NCI-H2227 (cell line): ENCODE results near the gene MRPS16.
"Not testable (repeated sequence)": the region's sequence is repeated elsewhere in the genome, so short reads cannot be mapped to it uniquely, and the experiment has no call there.

Experiments used
- DNase-seq: peaks from one replicate; lab custom pipeline; 2025; ENCODE audit not compliant: unreplicated experiment; lab: John Stamatoyannopoulos, UW

The MRPS16 gene

DNA sequence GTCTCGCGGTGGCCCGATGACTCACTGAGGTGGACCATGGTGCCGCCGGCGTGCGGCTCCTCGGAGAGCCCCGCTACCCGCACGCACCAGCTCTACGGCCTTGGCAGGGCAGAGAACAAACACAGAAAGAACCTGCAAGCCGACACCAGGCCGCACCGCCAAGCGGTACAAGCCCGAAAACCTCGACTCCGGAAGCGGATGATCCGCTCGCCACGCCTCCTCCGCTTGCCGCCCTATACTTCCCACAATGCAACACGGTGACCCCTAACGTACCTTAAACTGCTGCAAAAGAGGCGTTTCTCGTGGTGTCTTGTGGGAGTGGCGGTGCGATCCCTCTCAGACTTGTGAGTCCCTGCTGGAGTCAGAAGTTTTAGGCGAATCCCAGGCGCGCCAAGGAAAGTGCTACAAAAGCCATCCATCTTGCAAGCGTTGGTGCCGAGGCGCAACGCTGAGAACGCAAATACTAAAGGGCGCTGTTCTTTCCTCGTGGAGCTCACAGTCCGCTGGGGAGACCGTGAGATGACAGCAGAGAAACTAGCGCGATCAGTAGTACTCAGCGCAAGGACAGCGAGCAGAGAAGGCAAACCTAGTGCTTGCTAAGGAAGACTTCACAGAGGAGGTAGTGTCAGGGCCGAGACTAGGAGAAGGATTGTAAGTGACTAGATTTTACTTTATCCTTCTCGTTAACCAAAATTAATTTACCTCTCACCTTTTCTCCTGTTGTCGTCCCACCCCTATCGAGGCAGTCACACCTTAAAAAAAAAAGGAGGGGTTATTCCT lies at the start of gene MRPS16:
TSS of gene MRPS16 (minus strand) at position 200 of the 780 bp plus-strand sequence. CDS start at position 38, 162 bp downstream.
- DNase-seq = peak; percentile 92

DNA sequence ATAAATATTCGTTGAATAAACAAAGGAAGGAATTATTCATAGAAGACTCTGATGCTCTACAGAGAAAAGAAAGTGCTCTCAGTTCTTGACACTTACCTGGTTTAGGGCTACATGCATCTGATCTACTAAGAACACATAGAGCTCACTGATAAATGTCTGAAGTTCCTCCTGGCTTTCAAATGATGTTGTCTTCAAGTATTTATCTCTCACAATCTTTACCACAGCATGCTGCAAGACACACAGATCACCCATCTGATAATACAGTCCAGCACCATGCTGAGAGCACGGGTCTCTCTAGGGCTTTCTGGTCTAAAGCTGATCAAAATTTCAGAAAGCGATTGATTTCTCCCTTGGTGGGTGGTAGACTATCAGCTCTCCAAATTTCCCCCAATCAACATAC lies 44.5 kb upstream of the MRPS16 start:
- no peak for DNase-seq

- DNase-seq = no peak
These were observed 41.0 kb upstream of the MRPS16 start for GRCh38 chr10:73293461-73293860.

- no peak for DNase-seq
These were observed 37.5 kb upstream of the MRPS16 start for GRCh38 chr10:73289958-73290357.

- no peak for DNase-seq
These were observed 35.0 kb upstream of the MRPS16 start for GRCh38 chr10:73287441-73287840.

DNA sequence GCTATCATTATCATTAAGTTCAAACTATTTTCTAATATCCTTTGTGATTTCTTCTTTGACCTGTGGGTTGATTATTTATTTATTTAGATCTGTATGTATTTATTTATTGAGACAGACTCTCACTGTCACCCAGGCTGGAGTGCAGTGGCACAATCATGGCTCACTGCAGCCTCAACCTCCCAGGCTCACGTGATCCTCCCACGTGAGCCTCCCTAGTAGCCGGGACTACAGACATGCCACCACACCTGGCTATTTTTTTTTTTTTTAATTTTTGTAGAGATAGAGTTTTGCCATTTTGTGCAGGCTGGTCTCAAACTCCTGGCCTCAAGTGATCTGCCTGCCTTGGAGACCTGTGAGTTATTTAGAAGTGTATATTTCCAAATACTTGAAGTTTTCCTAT lies 28.7 kb upstream of the MRPS16 start:
- no peak for DNase-seq

DNA sequence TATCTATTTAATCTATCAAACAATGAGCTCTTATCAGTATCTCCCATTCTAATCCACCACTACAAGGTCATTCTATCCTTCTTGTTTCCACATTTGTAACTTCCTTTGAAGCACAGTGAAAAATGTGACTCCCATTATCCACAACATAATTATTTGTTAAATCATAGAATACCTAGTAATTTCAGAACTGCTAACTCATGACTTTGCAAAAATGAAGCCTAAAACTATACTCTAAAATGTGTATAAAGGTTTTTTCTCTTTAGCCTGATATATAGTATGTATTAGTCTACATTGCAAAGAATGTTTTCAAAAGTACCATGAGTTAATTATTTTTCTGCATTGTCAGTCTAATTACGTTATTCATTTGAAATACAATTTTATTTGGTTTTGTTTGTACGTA lies 12.0 kb upstream of the MRPS16 start:
- DNase-seq = no peak

GRCh38 chr10:73263693-73264347 lies 11.4 kb upstream of the MRPS16 start:
- no peak for DNase-seq

DNA sequence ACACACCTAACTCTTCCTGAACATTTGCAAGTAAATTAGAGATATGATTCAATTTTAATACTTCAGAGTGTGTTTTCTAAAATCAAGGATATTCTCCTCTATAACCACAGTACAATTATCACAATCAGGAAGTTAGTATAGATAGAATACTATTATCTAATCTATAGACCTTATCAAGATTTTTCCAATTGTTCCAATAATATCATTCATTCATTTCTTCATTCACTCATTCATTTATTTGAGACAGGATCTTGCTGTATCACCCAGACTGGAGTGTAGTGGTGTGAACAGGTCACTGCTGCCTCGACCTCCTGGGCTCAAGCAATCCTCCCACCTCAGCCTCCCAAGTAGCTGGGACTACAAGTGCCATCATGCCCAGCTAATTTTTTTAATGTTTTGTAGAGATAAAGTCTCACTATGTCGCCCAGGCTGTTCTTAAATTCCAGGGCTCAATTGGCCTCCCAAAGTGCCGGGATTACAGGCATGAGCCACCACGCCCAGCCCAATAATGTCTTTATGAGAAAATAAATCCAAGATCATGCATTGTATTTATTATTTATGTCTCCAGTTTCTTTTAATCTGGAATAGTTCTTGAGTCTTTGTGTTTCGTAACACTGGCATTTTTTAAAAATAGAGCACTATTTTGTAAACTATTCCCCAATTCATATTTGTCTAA lies 10.6 kb upstream of the MRPS16 start:
- no peak for DNase-seq

- no peak for DNase-seq
These were observed 9.8 kb upstream of the MRPS16 start for GRCh38 chr10:73262105-73262730.

GRCh38 chr10:73261362-73261995 lies 9.0 kb upstream of the MRPS16 start:
- DNase-seq = no peak

- DNase-seq = not testable (repeated sequence)
These were observed 6.2 kb upstream of the MRPS16 start for GRCh38 chr10:73258612-73259011.

DNA sequence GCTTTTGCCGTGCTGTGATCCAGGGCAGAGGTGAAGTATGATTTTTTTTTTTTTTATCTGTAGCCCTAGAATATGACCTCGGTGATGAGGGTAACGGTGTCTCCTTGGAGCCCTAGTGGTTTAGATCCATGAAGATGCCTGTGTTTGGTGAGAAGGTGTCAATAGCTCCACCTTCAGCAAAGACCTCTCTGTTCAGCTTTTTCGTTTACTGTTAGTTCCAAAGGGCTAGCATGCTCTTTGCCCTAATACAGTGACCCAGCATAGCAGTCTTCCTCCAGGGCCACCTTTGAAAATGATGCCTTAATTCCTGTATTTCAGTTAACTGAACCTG lies 746 bp upstream of the MRPS16 start:
- no peak for DNase-seq

GRCh38 chr10:73251683-73252444 lies 580 bp downstream of the MRPS16 start:
- DNase-seq = peak; percentile 45

GRCh38 chr10:73248259-73248724 lies 4.2 kb downstream of the MRPS16 start:
- no peak for DNase-seq

DNA sequence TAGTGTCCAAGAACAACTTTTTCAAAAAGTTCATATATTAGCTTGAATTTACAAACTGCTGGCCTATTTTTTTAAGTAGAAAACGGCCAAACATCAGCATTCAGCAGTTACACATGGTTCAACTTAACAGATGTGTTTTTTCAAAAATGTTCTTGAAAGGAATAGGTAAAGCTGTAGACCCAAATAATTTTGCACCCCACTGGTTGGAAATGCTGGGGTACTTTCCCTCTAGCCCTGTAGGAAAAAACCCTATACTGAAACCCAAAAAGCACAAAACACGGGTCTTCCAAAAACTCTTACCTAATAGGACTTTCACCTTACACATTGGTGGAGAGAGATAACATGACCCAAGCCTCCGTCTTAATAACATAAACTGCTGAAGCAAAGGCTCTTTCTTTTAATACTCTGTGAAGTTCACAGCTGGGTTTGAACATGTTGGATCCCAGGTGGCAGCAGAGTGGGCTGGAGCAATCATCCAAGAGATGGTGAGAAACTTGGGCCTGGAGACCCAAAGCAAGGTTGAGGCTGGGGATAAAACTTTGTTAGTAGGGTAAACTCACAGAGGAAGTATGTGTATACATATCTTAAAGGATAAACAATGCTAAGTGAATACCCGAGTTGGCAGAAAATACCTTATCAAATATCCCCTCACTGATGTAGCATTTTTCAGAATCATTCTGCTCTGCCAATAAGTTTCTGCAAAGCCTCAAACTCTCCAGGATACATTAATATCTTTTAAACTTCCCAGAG lies 4.8 kb downstream of the MRPS16 start:
- no peak for DNase-seq

DNA sequence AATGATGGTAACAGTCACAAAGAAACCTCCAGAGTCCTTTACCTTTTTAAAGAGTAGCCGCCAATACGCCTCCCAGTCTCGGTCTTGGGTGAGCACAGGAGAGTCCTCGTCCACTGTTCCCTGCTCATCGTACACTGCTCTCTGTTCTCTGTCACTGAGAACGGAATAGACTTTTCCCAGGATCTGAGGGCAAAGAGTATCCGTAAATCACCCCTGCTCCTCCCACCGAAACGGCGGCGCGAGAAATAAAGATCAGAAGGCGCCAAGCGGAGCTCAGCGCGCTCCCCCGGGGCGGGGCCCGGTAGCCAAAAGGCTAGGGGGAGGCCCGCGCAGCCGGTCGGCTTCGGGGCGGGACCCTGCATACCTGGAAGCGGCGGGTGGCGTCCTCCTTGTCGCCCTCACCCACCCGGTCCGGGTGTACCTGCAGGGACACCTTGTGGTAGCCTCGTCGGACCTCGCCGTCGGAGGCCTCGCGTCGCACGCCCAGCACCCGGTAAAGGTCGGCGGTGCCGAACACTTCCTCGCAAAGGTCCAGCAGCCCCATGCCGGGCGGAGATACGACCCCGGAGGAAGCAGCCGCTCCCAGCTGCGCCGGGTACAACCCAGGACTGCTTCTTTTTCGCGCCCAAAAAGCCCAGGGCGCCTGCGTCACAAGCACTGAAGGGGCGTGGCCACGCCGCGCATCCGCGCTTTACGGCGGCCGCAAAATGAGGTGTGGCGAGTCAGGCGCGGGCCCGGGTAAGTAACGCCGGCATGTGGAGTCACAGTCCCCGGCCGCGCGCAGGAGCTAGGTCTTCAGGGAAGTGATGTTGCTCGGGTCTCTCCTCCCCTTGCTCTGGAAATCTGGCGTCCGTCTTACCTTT lies 5.6 kb downstream of the MRPS16 start, which contains the start of gene DNAJC9:
TSS of gene DNAJC9 (minus strand) at position 610 of the 863 bp plus-strand sequence. CDS start at position 544, 66 bp downstream.
- DNase-seq = peak; percentile 96

- DNase-seq = no peak
These were observed 6.2 kb downstream of the MRPS16 start for GRCh38 chr10:73246322-73246645.
